ENCODE data around the gene IYD. TPM values are rescaled to one million over a fixed set of nuclear protein-coding genes. Genes with fewer than 3 reads are reported as not detected.

The IYD gene
- total RNA-seq, 1 experiment from 2014 or later = 32.6 TPM

DNA sequence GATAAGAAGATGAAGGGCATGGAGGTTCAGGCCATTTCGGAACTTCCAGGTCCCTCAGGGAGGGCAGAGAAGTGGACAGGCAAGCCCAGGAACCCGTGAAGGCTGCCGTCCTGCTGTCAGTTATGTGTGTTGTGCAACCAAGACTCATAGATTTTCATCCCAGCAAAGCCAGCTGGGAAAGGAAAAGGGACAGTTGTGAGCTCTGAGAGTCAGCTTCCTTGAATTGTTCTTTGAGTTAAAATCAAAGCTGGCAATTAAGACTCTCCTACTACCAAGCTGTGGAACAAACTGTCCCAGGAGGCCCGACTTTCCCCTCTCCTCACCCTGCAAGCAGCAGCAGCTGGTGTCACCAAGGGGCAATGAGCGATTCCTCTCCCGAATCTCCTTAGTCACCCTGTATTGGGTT lies 46.3 kb upstream of the IYD start:
- no peak for DNase-seq
- H3K4me3 ChIP-seq (ENCODE audit: low read depth, low read length) = no peak overlapping the region
- H3K4me3 Mint-ChIP-seq (ENCODE audit: unreplicated experiment) = no peak overlapping the region
- intact Hi-C loops (cut with micrococcal nuclease; ENCODE audit: unreplicated experiment) = no loop called here
- no peaks in the 10 kb centered on the region for H3K4me1 Mint-ChIP-seq (ENCODE audit: low read depth, unreplicated experiment)
- H3K36me3 ChIP-seq (ENCODE audit: control insufficient read depth, insufficient read depth, low read length) = no peaks in the 10 kb centered on the region
- TF ChIP-seq, protein P1, sequence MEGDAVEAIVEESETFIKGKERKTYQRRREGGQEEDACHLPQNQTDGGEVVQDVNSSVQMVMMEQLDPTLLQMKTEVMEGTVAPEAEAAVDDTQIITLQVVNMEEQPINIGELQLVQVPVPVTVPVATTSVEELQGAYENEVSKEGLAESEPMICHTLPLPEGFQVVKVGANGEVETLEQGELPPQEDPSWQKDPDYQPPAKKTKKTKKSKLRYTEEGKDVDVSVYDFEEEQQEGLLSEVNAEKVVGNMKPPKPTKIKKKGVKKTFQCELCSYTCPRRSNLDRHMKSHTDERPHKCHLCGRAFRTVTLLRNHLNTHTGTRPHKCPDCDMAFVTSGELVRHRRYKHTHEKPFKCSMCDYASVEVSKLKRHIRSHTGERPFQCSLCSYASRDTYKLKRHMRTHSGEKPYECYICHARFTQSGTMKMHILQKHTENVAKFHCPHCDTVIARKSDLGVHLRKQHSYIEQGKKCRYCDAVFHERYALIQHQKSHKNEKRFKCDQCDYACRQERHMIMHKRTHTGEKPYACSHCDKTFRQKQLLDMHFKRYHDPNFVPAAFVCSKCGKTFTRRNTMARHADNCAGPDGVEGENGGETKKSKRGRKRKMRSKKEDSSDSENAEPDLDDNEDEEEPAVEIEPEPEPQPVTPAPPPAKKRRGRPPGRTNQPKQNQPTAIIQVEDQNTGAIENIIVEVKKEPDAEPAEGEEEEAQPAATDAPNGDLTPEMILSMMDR (IDR thresholded peaks at IDR 0.05; ENCODE audit: insufficient read depth in 1 of 2, low read depth in 1 of 2, low read length in 1 of 2, severe bottlenecking in 1 of 2, unreplicated experiment in 1 of 2) = no peak
- H3K27me3 ChIP-seq (replicated peaks; ENCODE audit: control insufficient read depth, insufficient read depth, low read length) = no peaks in the 10 kb centered on the region
- H3K27ac Mint-ChIP-seq (ENCODE audit: unreplicated experiment) = no peak overlapping the region
- H3K27me3 Mint-ChIP-seq (ENCODE audit: insufficient read depth, unreplicated experiment) = no peaks in the 10 kb centered on the region
- H3K36me3 Mint-ChIP-seq (ENCODE audit: insufficient read depth, unreplicated experiment) = no peaks in the 10 kb centered on the region
- BruUV-seq (replicated peaks) = no TSS peak
- POLR2A ChIA-PET = no interaction called here
- no peaks in the 10 kb centered on the region for H3K9me3 Mint-ChIP-seq (ENCODE audit: unreplicated experiment)
- CTCF ChIA-PET = interaction anchor here (0.6 kb wide), 1 partner anchor 240 kb away, joined by 3 read pairs; no protein-coding TSS in a partner anchor
- no peaks in the 10 kb centered on the region for H3K4me1 ChIP-seq
- H3K9me3 ChIP-seq = no peaks in the 10 kb centered on the region

DNA sequence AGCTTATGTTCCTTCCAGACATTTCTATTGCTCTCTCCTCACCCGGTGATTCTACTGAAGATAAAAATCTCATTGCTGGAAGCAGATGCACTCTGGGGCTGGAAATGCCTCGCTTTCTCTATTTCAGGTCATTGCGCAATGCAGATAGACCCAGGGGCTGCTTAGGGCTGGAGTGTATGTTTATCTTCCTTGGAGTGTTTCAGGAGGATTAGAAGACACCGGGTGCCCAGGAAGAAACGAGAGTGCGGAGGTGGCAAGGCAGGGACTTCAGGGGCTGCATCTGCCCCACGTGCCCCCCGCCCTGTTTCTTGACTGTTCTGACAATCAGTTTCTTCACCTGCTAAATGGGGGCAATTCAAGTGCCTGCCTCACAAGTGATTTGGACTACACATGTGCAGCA lies 45.6 kb upstream of the IYD start:
- H3K27me3 Mint-ChIP-seq (ENCODE audit: insufficient read depth, unreplicated experiment) = no peaks in the 10 kb centered on the region
- POLR2A ChIA-PET = no interaction called here
- intact Hi-C loops (cut with micrococcal nuclease; ENCODE audit: unreplicated experiment) = no loop called here
- DNase-seq = no peak
- H3K27ac Mint-ChIP-seq (ENCODE audit: unreplicated experiment) = no peak overlapping the region
- Histone ChIP-seq H3K4me3 (ENCODE audit: low read depth, low read length) (no peak overlapping the region), H3K4me1 (no peaks in the 10 kb centered on the region), H3K27me3 (replicated peaks; ENCODE audit: control insufficient read depth, insufficient read depth, low read length) (no peaks in the 10 kb centered on the region), H3K9me3 (no peaks in the 10 kb centered on the region), H3K36me3 (ENCODE audit: control insufficient read depth, insufficient read depth, low read length) (no peaks in the 10 kb centered on the region)
- no peaks in the 10 kb centered on the region for H3K9me3 Mint-ChIP-seq (ENCODE audit: unreplicated experiment)
- H3K4me1 Mint-ChIP-seq (ENCODE audit: low read depth, unreplicated experiment) = no peaks in the 10 kb centered on the region
- CTCF ChIA-PET = no interaction called here
- TF ChIP-seq, protein P1 (IDR thresholded peaks at IDR 0.05; ENCODE audit: insufficient read depth in 1 of 2, low read depth in 1 of 2, low read length in 1 of 2, severe bottlenecking in 1 of 2, unreplicated experiment in 1 of 2) = no peak
- H3K4me3 Mint-ChIP-seq (ENCODE audit: unreplicated experiment) = no peak overlapping the region
- BruUV-seq (replicated peaks) = no TSS peak
- no peaks in the 10 kb centered on the region for H3K36me3 Mint-ChIP-seq (ENCODE audit: insufficient read depth, unreplicated experiment)

DNA sequence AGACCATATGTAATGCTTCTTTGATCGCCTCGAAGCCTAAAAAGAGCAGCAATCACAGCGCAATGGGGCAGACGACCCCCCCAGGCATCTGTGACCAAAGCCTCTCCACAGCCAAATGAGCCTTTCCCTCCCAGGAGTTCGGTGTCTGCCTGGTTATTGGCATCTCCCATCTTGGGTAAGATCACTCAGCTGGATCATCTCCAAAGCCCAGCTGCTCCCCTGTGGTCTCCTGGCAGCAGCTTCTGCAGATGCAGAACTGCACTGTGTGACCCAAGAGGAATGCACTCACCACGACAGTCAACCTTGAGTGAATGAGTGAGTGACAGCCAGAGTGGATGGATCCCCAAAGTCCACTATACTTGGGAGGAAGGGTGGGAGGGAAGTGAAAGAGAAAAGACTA lies 44.8 kb upstream of the IYD start:
- intact Hi-C loops (cut with micrococcal nuclease; ENCODE audit: unreplicated experiment) = no loop called here
- no peaks in the 10 kb centered on the region for H3K9me3 ChIP-seq
- no peaks in the 10 kb centered on the region for H3K27me3 Mint-ChIP-seq (ENCODE audit: insufficient read depth, unreplicated experiment)
- no peaks in the 10 kb centered on the region for H3K27me3 ChIP-seq (replicated peaks; ENCODE audit: control insufficient read depth, insufficient read depth, low read length)
- TF ChIP-seq, protein P1 (IDR thresholded peaks at IDR 0.05; ENCODE audit: insufficient read depth in 1 of 2, low read depth in 1 of 2, low read length in 1 of 2, severe bottlenecking in 1 of 2, unreplicated experiment in 1 of 2) = no peak
- POLR2A ChIA-PET = no interaction called here
- H3K36me3 Mint-ChIP-seq (ENCODE audit: insufficient read depth, unreplicated experiment) = no peaks in the 10 kb centered on the region
- CTCF ChIA-PET = no interaction called here
- no peaks in the 10 kb centered on the region for H3K4me1 Mint-ChIP-seq (ENCODE audit: low read depth, unreplicated experiment)
- H3K4me3 ChIP-seq (ENCODE audit: low read depth, low read length) = no peak overlapping the region
- no peak overlapping the region for H3K4me3 Mint-ChIP-seq (ENCODE audit: unreplicated experiment)
- no peak for DNase-seq
- H3K36me3 ChIP-seq (ENCODE audit: control insufficient read depth, insufficient read depth, low read length) = no peaks in the 10 kb centered on the region
- no peaks in the 10 kb centered on the region for H3K4me1 ChIP-seq
- no TSS peak for BruUV-seq (replicated peaks)
- no peak overlapping the region for H3K27ac Mint-ChIP-seq (ENCODE audit: unreplicated experiment)
- no peaks in the 10 kb centered on the region for H3K9me3 Mint-ChIP-seq (ENCODE audit: unreplicated experiment)
